Lower lobe of right lung (tissue), 2 donors: ENCODE data around the gene ALKBH8. TPM values are rescaled to one million over a fixed set of nuclear protein-coding genes. Genes with fewer than 3 reads are reported as not detected.
"Not testable (repeated sequence)": the region's sequence is repeated elsewhere in the genome, so short reads cannot be mapped to it uniquely, and the experiment has no call there.

Experiments
- ATAC-seq, 2 donors: fragments of 200-7000 bp; cut with Tn5 transposase; one replicate each; pipeline ENCODE4 v1.9.1; 2020 to 2022; ENCODE audit warnings: mild to moderate bottlenecking in 2 of 2, moderate library complexity in 2 of 2
- DNase-seq: peaks from one replicate; pipeline ENCODE4 v3.0.0-alpha.2; 2020
- H3K27ac ChIP-seq: fragments of 200-600 bp; one replicate; pipeline ENCODE4 v1.8.0; 2022
- H3K27me3 ChIP-seq: fragments of 200-600 bp; one replicate; pipeline ENCODE4 v1.8.0; 2022; ENCODE audit warnings: low read depth
- H3K36me3 ChIP-seq: fragments of 200-600 bp; one replicate; pipeline ENCODE4 v1.8.0; 2022; ENCODE audit warnings: mild to moderate bottlenecking
- H3K4me1 ChIP-seq: fragments of 200-600 bp; one replicate; pipeline ENCODE4 v1.8.0; 2022
- H3K4me3 ChIP-seq: fragments of 200-600 bp; one replicate; pipeline ENCODE4 v1.8.0; 2022; ENCODE audit warnings: mild to moderate bottlenecking
- H3K9me3 ChIP-seq: fragments of 200-600 bp; one replicate; pipeline ENCODE4 v1.8.0; 2022
- intact Hi-C: fragments of 100-400 bp; cut with DNase I; formaldehyde crosslinking; loops from one replicate; pipeline ENCODE4 v1.11.0; 2022
- total RNA-seq: library from RNA; stranded (reverse); fragmentation: NEBNext Ultra II Directional; extraction: Animal tissue kit (Norgen Biotek cat#: 25700); gene quantifications from one replicate; pipeline ENCODE4 v1.2.1, GENCODE V29; 2021
- TF ChIP-seq, protein P1 (sequence below): fragments of 200-600 bp; IDR thresholded peaks from one replicate; pipeline ENCODE4 v1.8.0; 2022; ENCODE audit warnings: antibody characterized with exemption, mild to moderate bottlenecking
- donor health status: DM: no; HTN: yes; CAD: no; lungs with severe emphysema.

ALKBH8 gene
- total RNA-seq, 1 donor from 2014 or later, result 8.5 TPM

DNA sequence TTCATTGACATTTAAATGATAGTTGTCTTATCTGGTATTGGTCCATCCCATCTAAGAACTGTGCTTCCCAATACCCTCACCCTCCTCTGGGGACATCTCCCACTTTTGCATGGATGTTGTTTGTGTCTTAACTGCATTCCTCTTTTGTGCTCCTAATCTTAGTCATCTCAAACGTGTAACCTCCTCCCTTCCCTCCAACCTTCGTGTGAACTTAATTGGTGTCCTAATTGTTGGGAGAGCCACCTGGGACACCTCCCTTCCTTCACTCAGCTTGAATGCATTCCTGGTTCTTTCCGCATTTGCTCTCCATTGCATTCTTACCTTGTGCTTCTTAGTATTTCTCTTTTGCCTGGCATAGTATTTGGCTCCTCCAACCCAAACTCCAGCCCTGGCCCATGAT is 15.6 kb upstream of the ALKBH8 start:
- no peak for DNase-seq
- H3K4me3 ChIP-seq, result no peak overlapping the region
- H3K9me3 ChIP-seq, result no peaks in the 10 kb centered on the region
- no peak for ATAC-seq
- intact Hi-C loops, result no loop called here
- peaks cover 4% of the 10 kb centered on the region for H3K27me3 ChIP-seq
- H3K4me1 ChIP-seq, result no peaks in the 10 kb centered on the region
- H3K27ac ChIP-seq, result no peak overlapping the region
- H3K36me3 ChIP-seq, result no peaks in the 10 kb centered on the region
- TF ChIP-seq, protein P1, sequence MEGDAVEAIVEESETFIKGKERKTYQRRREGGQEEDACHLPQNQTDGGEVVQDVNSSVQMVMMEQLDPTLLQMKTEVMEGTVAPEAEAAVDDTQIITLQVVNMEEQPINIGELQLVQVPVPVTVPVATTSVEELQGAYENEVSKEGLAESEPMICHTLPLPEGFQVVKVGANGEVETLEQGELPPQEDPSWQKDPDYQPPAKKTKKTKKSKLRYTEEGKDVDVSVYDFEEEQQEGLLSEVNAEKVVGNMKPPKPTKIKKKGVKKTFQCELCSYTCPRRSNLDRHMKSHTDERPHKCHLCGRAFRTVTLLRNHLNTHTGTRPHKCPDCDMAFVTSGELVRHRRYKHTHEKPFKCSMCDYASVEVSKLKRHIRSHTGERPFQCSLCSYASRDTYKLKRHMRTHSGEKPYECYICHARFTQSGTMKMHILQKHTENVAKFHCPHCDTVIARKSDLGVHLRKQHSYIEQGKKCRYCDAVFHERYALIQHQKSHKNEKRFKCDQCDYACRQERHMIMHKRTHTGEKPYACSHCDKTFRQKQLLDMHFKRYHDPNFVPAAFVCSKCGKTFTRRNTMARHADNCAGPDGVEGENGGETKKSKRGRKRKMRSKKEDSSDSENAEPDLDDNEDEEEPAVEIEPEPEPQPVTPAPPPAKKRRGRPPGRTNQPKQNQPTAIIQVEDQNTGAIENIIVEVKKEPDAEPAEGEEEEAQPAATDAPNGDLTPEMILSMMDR, result no peak

DNA sequence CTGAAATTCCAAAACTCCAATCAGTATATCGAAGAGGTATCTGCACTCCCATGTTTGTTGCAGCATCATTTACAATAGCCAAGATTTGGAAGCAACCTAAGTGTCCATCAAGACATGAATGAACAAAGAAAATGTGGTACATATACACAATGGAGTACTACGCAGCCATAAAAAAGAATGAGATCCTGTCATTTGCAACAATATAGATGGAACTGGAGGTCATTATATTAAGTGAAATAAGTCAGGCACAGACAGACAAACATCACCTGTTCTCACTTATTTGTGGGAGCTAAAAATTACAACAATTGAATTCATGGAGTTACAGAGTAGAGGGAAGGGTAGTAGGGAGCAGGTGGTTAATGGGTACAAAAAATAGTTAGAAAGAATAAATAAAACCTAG is 13.6 kb upstream of the ALKBH8 start:
- DNase-seq, H3K9me3 ChIP-seq, H3K27ac ChIP-seq, H3K4me1 ChIP-seq, H3K27me3 ChIP-seq, H3K36me3 ChIP-seq, H3K4me3 ChIP-seq, intact Hi-C loops, ATAC-seq: not testable (repeated sequence)

DNA sequence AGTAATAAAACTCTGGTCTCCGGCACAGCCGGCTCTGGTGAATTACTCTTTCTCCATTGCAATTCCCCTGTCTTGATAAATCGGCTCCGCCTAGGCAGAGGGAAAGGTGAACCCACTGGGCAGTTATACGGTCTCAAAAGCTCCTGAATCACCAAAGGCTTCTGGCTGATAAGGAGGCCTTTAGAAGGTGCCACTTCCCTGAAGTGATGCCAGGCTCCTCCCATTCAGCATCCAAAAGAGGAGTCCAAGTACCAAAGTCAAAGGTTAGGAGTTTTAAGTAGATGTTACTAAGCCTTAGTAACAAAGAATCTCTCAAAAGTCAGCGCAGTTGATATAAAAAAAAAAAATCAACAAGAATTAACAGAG is 11.8 kb upstream of the ALKBH8 start:
- Histone ChIP-seq H3K36me3 (no peaks in the 10 kb centered on the region), H3K9me3 (no peaks in the 10 kb centered on the region), H3K4me3 (no peak overlapping the region), H3K4me1 (no peaks in the 10 kb centered on the region), H3K27me3 (no peaks in the 10 kb centered on the region), H3K27ac (no peak overlapping the region)
- TF ChIP-seq, protein P1, result no peak
- intact Hi-C loops, result no loop called here
- no peak for DNase-seq
- peak; percentile 52 to 82 for ATAC-seq

DNA sequence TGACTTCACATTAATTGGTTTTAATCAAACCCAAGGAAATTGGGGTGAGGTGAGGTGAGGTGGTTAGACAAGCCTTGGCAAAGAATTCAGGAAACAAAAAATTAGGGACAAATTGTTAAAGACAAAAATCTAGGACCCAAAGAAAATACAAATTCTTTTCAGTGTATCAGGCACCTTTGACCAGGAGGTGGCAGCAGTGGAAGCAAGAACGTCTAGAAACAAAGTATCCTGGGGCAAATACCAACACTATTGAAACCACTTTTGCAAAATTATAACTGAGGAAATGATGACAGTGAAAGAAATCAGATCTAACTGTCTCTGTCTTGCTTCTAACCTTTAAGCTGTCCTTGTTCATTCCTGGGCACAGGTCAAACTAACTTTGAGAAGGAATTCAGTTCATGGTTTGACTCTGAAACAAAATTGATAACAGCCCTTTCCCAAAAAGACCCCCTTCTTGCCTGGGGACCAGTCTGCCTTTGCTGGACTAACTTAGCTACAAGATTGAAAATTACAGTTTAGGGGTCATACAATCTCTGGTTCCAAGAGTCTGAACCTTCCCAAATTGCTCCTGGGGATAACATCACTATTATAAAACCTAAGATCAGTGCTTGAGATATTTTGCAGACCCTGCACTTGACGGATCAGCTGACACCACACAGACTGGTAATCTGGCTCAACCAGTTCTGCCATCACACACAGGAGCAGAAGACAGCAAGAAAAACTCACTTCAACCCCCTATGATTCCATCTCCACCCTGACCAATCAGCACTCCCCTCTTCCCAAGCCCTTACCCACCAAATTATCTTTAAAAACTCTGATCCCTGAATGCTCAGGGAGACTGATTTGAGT is 11.2 kb upstream of the ALKBH8 start:
- intact Hi-C loops, result not testable (repeated sequence)

DNA sequence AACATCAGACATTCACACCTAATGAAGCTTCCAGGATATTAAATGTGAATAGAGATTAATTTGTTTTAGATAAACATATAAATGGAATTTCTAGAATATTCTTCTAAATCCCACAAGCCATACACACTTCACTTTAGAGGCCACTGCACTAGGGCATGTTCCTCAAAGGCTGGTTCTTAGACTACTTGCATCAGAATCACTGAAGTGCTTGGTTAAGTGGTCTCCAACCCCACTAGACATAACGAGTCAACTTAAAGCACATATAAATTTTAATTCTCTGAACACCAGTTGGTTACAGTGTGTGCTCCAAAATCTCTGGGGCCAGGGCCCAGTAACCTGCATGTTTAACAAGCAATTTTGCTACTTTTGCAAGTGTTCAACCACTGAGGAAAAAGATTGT is 7.9 kb upstream of the ALKBH8 start:
- Histone ChIP-seq H3K27ac (no peak overlapping the region), H3K4me3 (no peak overlapping the region), H3K36me3 (no peaks in the 10 kb centered on the region), H3K27me3 (no peaks in the 10 kb centered on the region), H3K9me3 (no peaks in the 10 kb centered on the region), H3K4me1 (no peaks in the 10 kb centered on the region)
- no peak for DNase-seq
- intact Hi-C loops, result loop anchor here (5.0 kb wide), 1 partner anchor 114 kb away; no protein-coding TSS in a partner anchor
- no peak for ATAC-seq
- TF ChIP-seq, protein P1, result no peak

More for the DNA sequence above, 11.2 kb upstream of the ALKBH8 start:
- not testable (repeated sequence) for H3K9me3 ChIP-seq, H3K4me1 ChIP-seq, H3K36me3 ChIP-seq, H3K4me3 ChIP-seq, DNase-seq, H3K27me3 ChIP-seq, H3K27ac ChIP-seq
- TF ChIP-seq, protein P1, result peak; percentile 66
- ATAC-seq, result peak; percentile 60 to 83

DNA sequence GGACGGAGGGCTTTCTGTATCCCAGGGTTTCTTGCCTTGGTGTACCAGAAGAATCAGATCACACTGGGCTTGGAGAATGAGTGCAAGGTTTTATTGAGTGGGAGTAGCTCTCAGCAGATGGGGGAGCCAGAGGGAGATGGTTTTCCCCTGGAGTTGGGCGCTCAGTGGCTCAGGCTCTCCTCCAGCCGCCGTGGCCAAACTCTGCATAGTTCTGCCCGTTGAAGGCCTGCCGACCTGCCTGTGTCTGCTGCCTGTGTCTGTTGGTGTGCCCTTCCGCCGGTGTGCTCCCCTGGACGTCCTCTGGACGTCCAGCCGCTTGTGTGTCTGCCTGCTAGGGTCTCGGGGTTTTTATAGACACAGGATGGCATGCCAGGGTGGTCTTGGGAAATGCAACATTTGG is 4.5 kb upstream of the ALKBH8 start:
- no peak for DNase-seq
- no peak overlapping the region for H3K4me3 ChIP-seq

More for the DNA sequence above, 4.5 kb upstream of the ALKBH8 start:
- intact Hi-C loops, result loop anchor here (5.0 kb wide), 1 partner anchor 117 kb away; no protein-coding TSS in a partner anchor
- no peaks in the 10 kb centered on the region for H3K9me3 ChIP-seq
- TF ChIP-seq, protein P1, result no peak
- no peaks in the 10 kb centered on the region for H3K27me3 ChIP-seq
- H3K4me1 ChIP-seq, result peaks cover 5% of the 10 kb centered on the region
- no peak for ATAC-seq
- no peaks in the 10 kb centered on the region for H3K36me3 ChIP-seq
- no peak overlapping the region for H3K27ac ChIP-seq
